ENCODE measurements around the gene RAB11B.
"Not testable (repeated sequence)": the region's sequence is repeated elsewhere in the genome, so short reads cannot be mapped to it uniquely, and the experiment has no call there.

The RAB11B gene

DNA sequence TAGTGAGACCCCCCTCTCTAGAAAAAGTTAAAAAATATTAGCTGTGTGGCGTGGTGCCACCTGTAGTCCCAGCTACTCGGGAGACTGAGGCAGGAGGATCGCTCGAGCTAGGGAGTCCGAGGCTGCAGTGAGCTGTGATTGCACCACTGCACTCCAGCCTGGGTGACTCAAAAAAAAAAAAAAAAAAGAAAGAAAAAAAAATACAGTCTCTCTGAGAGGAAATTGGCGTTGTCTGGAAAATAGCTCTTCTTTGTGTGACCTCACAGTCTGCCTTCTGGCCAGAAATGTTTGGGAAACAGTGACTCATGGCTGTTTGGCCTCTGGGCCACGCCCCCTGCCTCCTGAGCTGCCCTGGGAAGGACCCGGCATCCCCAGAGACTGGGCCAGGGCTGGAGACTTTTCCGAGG lies 33.7 kb downstream of the RAB11B start:
- DNase-seq (ENCODE audit: low read depth): peak; percentile 87
- TF ChIP-seq, protein P1, sequence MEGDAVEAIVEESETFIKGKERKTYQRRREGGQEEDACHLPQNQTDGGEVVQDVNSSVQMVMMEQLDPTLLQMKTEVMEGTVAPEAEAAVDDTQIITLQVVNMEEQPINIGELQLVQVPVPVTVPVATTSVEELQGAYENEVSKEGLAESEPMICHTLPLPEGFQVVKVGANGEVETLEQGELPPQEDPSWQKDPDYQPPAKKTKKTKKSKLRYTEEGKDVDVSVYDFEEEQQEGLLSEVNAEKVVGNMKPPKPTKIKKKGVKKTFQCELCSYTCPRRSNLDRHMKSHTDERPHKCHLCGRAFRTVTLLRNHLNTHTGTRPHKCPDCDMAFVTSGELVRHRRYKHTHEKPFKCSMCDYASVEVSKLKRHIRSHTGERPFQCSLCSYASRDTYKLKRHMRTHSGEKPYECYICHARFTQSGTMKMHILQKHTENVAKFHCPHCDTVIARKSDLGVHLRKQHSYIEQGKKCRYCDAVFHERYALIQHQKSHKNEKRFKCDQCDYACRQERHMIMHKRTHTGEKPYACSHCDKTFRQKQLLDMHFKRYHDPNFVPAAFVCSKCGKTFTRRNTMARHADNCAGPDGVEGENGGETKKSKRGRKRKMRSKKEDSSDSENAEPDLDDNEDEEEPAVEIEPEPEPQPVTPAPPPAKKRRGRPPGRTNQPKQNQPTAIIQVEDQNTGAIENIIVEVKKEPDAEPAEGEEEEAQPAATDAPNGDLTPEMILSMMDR (IDR thresholded peaks at IDR 0.05; ENCODE audit: low read depth, low read length, missing control alignments): no peak
- no peak overlapping the region for H3K4me3 ChIP-seq (ENCODE audit: low read depth, low read length)
- in situ Hi-C loops (cut with HindIII; ENCODE audit: low sequenced_read_pairs): no loop called here

DNA sequence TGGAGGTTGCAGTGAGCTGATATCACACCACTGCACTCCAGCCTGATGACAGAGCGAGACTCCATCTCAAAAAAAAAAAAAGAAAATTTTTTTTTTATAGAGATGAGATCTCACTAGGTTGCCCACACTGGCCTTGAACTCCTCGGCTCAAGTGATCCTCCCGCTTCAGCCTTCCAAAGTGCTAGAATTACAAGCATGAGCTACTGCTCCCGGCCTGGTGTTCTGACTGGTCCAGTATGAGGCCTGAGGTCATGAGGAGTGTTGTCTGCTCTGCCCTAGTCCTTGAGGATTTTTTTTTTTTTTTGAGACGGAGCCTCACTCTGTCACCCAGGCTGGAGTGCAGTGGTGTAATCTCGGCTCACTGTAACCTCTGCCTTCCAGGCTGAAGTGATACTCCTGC lies 35.2 kb downstream of the RAB11B start:
- H3K4me3 ChIP-seq (ENCODE audit: low read depth, low read length); DNase-seq (ENCODE audit: low read depth); in situ Hi-C loops (cut with HindIII; ENCODE audit: low sequenced_read_pairs): not testable (repeated sequence)

DNA sequence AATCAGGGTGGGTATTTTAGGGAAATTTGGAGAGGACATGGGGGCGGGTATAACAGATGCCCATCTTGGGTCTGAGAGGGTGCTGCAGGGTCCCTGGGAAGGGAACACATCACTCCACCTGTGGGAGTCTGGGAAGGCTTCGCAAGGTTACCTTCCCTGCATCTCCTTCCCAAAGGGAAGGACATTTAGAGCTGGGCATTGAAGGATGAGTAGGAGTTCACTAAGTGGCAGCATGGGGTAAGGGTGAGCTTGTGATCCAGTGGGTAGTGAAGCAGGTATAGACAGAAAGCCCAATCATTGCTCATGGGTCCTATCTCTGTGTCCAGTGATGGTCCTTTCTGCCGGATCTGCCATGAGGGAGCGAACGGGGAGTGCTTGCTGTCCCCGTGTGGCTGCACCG lies 36.1 kb downstream of the RAB11B start:
- in situ Hi-C loops (cut with HindIII; ENCODE audit: low sequenced_read_pairs): no loop called here
- H3K4me3 ChIP-seq (ENCODE audit: low read depth, low read length): no peak overlapping the region
- no peak for DNase-seq (ENCODE audit: low read depth)
- TF ChIP-seq, protein P1 (IDR thresholded peaks at IDR 0.05; ENCODE audit: low read depth, low read length, missing control alignments): no peak

DNA sequence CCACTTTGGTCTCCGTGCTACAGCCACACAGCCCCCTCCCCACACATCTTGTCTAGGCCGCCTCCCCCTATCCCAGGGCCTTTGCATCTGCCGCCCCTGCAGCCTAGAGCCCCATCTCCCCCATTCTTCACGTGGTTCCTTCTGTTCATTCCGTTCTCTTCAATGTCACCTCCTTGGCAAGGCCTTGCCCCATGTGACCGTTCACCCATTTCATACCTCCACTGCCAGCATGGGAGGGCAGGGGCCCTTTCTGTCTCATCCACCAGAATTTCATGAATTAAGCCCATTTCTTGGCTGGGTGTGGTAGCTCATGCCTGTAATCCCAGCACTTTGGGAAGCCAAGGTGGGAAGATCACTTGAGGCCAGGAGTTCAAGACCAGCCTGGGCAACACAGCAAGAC lies 38.9 kb downstream of the RAB11B start:
- no peak overlapping the region for H3K4me3 ChIP-seq (ENCODE audit: low read depth, low read length)
- in situ Hi-C loops (cut with HindIII; ENCODE audit: low sequenced_read_pairs): no loop called here
- no peak for DNase-seq (ENCODE audit: low read depth)
- TF ChIP-seq, protein P1 (IDR thresholded peaks at IDR 0.05; ENCODE audit: low read depth, low read length, missing control alignments): no peak

DNA sequence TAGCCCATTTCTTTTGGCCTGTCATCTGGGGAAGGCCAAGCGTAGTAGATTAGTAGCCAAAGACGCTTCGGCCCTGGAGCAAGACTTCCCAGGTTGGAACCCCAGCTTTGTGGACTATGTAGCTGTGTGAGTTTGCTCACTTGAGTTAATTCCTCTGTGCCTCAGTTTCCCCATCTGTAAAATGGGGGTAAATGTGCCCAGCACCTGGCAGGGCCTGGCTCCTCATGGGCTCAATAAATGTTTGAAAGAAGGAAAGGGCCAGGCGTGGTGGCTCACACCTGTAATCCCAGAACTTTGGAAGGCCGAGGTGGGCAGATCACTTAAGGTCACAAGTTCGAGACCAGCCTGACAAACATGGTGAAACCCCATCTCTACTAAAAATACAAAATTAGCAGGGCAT lies 39.7 kb downstream of the RAB11B start:
- in situ Hi-C loops (cut with HindIII; ENCODE audit: low sequenced_read_pairs): no loop called here
- TF ChIP-seq, protein P1 (IDR thresholded peaks at IDR 0.05; ENCODE audit: low read depth, low read length, missing control alignments): no peak
- no peak overlapping the region for H3K4me3 ChIP-seq (ENCODE audit: low read depth, low read length)
- DNase-seq (ENCODE audit: low read depth): no peak

DNA sequence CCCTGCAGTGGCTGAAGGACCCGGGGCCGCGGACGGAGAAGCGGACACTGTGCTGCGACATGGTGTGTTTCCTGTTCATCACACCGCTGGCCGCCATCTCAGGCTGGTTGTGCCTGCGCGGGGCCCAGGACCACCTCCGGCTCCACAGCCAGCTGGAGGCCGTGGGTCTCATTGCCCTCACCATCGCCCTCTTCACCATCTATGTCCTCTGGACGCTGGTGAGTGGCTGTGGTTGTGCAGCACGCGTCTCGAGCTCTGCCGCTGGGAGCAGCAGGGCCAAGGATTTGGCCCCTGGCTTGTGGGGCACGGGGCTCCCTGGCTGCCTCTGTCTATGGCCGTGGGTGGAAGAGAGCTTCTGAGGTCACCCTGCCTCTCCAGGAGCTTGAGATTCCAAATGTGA lies 40.5 kb downstream of the RAB11B start:
- DNase-seq (ENCODE audit: low read depth): no peak
- no peak overlapping the region for H3K4me3 ChIP-seq (ENCODE audit: low read depth, low read length)
- TF ChIP-seq, protein P1 (IDR thresholded peaks at IDR 0.05; ENCODE audit: low read depth, low read length, missing control alignments): no peak
- in situ Hi-C loops (cut with HindIII; ENCODE audit: low sequenced_read_pairs): no loop called here

DNA sequence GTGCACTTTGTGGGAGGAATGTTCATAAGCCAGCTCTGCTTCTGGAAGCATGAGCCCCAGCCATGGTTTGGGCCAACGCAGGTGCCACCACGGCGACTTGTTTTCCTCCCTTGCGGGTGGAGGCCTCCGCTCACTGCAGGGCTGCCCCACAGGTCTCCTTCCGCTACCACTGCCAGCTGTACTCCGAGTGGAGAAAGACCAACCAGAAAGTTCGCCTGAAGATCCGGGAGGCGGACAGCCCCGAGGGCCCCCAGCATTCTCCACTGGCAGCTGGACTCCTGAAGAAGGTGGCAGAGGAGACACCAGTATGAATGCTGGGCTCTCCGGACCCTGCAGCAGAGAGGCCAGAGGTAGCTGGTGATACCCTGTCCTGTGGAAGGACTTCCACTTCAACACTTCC lies 48.1 kb downstream of the RAB11B start:
- H3K4me3 ChIP-seq (ENCODE audit: low read depth, low read length): no peak overlapping the region
- no peak for DNase-seq (ENCODE audit: low read depth)
- TF ChIP-seq, protein P1 (IDR thresholded peaks at IDR 0.05; ENCODE audit: low read depth, low read length, missing control alignments): no peak
- in situ Hi-C loops (cut with HindIII; ENCODE audit: low sequenced_read_pairs): no loop called here

Data from astrocyte of the cerebellum (primary cell).